AG09309 (cell line): ENCODE results near the gene PLAGL2.

ENCODE experiments used
- DNase-seq: peaks from one replicate; pipeline ENCODE4 v3.0.0-alpha.2; 2010; ENCODE audit warnings: low read depth
- H3K4me3 ChIP-seq: 2 replicates; pipeline ENCODE4 v1.5.1; 2011; ENCODE audit warnings: mild to moderate bottlenecking, low read depth, low read length, moderate library complexity; ENCODE audit not compliant: control insufficient read depth
- TF ChIP-seq, protein P1 (sequence below): IDR thresholded peaks from 2 replicates; pipeline ENCODE4 v1.5.1; 2011; ENCODE audit warnings: mild to moderate bottlenecking, low read depth, low read length, inconsistent platforms; ENCODE audit not compliant: insufficient read depth, control insufficient read depth; ENCODE audit errors: missing control alignments

Gene PLAGL2

DNA sequence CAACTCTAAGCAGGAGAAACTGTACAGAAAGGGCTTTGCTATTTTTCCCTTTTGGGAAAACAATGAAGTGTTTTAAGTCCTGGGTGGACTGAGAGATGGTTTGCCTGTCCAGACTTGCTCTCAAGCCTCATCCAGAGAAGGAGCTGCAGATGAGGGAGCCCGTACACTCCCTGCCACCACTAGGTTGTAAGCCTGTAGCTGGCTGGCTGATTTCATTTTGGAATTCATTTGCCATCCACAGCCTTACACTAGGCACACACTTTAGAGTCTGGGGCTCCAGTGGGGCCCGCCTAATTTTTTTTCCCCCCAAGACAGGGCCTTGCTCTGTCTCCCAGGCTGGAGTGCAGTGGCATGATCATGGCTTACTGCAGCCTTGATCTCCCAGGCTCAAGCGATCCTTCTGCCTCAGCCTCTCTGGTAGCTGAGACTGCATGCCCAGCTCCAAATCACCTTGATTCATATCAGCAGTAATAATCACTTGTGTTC is 28.5 kb upstream of the PLAGL2 start:
- DNase-seq: no peak
- TF ChIP-seq, protein P1, sequence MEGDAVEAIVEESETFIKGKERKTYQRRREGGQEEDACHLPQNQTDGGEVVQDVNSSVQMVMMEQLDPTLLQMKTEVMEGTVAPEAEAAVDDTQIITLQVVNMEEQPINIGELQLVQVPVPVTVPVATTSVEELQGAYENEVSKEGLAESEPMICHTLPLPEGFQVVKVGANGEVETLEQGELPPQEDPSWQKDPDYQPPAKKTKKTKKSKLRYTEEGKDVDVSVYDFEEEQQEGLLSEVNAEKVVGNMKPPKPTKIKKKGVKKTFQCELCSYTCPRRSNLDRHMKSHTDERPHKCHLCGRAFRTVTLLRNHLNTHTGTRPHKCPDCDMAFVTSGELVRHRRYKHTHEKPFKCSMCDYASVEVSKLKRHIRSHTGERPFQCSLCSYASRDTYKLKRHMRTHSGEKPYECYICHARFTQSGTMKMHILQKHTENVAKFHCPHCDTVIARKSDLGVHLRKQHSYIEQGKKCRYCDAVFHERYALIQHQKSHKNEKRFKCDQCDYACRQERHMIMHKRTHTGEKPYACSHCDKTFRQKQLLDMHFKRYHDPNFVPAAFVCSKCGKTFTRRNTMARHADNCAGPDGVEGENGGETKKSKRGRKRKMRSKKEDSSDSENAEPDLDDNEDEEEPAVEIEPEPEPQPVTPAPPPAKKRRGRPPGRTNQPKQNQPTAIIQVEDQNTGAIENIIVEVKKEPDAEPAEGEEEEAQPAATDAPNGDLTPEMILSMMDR: no peak
- no peak overlapping the region for H3K4me3 ChIP-seq

DNA sequence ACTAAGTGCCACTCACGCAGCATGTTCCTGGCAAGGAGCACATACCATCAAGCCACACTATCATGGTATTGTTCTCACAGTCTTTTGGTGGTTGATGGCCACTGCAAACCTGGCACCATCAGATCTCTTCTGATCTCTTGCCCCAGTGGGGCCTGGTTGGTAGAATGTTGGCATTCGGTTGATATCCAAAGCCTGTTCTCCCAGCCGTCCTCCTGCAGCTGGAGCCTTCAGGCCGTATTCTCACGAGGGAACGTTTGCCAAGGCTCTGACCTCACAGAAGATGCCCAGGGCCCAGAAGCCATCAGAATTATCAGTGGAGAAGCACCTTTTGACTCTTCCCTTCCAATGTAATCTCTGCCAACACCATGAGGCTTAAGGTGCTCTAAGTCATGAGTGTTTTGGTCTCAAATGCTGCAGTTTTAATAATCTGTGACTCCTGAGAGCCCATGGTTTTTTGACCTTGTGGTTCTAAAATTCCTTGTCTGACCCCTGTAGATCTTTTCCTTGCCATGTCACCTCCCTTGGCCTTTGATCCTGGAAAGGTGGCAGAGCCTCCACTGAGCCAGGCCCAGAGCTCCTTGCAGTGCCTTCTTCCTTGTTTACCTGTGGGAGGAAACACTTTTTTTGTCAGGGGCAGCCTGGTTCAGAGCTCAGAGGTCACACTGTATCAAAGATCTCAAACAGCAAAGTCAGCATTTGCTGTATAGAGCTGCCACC is 27.9 kb upstream of the PLAGL2 start:
- no peak overlapping the region for H3K4me3 ChIP-seq
- TF ChIP-seq, protein P1: no peak
- no peak for DNase-seq

DNA sequence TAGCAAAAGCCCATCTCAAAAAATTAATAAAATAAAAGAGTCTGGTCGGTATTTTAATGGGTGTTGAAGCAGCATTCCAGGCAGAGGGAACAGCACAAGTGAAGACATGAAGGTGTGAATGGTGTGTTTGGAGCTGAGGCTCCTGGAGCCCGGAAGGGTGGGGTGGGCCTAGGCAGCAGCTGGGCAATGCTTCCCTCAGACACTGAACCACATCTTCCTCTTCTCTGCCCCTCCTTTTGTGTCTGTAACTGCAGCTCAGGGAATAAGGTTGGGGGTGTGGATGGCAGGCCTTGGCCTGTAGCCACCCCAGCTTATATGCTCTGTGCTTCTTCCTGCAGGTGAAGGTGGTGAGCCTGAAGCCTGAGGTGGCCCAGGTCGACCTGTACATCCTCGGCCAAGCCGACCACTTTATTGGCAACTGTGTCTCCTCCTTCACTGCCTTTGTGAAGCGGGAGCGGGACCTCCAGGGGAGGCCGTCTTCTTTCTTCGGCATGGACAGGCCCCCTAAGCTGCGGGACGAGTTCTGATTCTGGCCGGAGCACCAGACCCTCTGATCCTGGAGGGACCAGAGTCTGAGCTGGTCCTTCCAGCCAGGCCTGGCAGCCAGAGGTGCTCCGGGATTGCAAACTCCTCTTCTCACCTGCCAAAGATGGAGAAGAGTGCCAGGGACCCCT is 26.7 kb upstream of the PLAGL2 start:
- no peak overlapping the region for H3K4me3 ChIP-seq
- TF ChIP-seq, protein P1: no peak
- DNase-seq: no peak

DNA sequence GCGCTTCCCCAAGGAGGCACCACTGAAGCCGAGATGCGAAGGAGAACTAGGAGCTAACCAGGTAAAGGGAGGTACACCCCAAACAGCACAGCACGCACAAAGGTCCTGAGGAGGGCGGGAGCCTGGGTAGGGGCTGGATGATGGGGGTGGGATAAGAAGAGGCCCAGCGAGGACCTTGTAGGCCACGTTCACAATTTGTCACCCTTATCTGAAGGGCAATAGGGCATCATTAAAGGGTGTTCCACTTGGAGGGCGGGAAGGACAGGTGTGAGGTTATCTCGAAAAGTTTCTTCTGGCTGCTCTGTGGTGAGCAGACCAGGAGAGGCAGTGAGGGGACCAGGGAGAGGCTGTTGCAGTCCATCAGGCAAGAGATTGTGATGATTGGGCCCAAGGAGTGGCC is 25.7 kb upstream of the PLAGL2 start:
- TF ChIP-seq, protein P1: no peak
- DNase-seq: no peak
- no peak overlapping the region for H3K4me3 ChIP-seq

DNA sequence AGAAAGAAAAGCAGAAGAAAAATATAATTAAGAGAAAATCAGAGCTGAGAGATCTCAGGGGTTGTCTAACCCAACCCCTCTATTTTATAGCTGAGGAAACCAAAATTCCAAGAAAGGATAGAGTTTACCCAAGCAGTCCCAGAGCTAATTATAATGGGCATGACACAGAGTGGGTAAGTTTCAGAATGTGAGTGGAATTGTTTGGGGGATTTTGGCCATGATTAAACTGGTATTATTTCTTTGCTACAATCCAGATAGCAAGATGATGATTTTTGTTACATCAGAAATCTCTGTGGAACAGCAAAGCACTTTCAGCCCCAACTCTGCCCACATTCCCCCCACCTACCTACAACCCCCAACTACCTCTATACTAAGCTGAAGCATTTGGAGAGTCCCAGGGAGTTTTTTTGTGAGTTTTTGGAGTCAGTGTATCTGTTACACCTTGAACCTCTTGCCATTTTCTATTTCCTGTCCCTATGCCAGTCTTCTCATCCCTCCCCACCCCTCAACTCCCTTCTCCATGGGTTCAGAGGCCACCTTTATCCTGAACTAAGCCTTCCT is 24.9 kb upstream of the PLAGL2 start:
- TF ChIP-seq, protein P1: no peak
- H3K4me3 ChIP-seq: no peak overlapping the region
- no peak for DNase-seq

DNA sequence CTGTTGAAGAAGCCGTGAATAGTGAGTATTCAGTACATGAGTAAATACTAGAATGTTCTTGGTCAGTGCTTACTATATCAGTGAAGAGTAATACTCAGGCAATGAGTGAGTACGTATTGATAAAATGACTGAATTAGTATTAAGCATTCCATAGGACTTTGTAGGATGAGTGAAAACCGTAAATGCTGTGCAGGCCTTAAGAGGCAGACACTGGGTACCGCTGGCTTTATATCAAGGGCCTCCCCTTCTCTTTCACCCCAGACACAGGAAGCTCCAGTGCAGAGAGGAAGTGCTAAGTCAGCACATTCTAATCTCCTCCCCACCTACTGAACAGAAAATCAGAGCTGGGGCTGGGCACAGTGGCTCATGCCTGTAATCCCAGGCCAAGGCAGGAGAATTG is 24.3 kb upstream of the PLAGL2 start:
- TF ChIP-seq, protein P1: no peak
- no peak overlapping the region for H3K4me3 ChIP-seq
- DNase-seq: no peak
